Measurements from ENCODE around the gene CCND2.

CCND2 gene

DNA sequence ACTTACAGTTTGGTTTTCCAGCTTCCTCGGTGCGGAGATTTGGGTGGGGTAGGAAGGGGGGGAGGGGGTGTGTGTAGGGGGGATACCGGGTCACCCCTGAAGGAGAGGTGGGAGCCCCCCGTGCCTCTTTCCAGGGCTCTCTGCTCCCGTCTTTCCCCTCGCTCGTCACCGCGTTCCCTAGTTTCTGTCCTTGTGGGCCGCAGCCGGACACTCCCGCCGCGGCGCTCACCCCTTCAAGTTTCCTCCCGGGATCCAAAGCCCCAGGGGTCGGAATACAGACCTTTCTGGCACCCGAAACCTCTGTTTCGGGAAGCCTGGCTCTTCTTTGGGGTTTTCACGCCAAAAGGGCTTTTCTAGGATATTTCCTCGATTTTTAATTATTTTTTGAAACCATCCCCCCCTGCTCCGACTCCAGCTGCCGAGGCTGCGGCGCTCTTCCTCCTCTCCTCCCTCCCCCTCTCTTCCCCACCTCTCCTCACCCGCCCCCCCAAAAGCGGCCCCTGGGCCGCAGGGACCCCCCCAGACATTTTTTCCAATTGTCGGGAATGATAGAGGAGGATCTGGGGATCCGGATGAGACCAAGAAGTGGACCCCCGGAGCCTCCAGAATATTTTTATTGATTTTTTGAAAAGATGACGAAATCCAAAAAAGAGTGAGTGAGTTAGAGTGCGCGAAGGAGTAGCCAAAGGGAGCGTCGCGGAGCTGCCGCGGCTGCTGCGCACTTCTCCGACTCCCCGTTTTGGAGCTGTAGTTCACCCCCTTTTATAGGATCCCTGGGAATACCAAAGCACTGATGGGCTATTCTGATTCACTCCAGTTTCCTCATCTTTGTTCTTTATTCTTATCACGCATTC lies 1.7 kb downstream of the CCND2 start:
- in situ Hi-C loops (cut with HindIII; ENCODE audit: low sequenced_read_pairs) = loop anchor here (10.0 kb wide), 1 partner anchor 250 kb away; no protein-coding TSS in a partner anchor

DNA sequence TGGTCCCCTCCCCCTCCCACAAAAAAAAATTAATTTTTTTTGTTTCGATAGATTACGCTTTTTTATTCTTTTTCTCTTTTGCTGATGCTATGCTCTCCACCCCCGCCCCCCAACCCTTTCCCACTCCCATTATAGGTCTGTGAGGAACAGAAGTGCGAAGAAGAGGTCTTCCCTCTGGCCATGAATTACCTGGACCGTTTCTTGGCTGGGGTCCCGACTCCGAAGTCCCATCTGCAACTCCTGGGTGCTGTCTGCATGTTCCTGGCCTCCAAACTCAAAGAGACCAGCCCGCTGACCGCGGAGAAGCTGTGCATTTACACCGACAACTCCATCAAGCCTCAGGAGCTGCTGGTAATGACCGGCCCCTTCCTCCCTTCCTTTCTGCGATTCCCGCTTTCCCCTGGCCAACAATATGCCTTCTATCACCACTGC lies 2.3 kb downstream of the CCND2 start:
- in situ Hi-C loops (cut with HindIII; ENCODE audit: low sequenced_read_pairs) = loop anchor here (10.0 kb wide), 1 partner anchor 251 kb away; no protein-coding TSS in a partner anchor

DNA sequence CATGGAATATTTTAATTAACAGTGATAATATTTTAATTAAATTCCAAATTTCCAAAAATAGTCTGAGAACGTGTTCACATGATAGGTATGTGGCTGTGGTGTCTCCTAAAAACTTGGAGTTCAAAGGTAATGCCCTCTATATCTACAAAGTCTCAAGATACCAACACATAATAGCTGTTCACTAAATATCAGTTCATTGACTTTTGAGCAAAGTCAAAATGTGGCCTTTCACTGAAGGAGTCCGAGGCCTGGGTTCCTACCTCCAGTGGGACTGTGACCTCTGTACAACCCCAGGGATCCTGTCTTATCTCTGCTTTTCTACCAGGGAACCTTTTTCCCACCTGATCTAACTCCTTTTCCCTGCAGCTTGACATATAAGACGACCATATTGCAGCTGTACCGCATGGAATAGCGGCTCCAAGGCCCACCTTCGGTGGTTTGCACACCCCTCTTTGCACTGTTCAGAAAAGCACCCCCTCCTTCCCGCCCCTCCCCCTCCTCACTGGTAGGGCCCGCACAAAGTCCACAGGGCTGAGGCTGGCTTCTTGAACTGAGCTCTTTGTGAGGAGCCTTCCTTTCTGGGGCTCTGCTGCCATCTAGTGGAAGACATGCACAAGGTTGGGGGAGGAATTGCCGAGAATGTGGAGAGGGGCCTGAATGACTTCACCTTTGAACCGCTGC lies 3.1 kb downstream of the CCND2 start:
- in situ Hi-C loops (cut with HindIII; ENCODE audit: low sequenced_read_pairs) = loop anchor here (10.0 kb wide), 1 partner anchor 252 kb away; no protein-coding TSS in a partner anchor

DNA sequence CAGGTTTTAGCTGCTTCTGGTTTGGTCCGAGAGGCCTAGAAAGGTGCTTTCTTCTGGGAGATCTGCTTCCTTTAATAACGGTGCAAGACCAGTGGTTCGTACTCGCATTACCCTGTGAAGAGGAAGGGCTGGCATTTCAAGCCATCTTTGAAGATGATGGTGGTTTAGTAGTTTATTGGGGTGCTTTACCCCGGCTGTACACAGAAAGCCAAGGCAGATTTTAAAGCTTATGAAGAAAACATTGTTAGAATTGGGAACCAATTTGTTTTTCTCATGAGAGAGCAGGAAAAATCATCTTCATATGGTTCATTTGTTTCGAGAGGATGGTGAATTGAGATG lies 3.6 kb downstream of the CCND2 start:
- in situ Hi-C loops (cut with HindIII; ENCODE audit: low sequenced_read_pairs) = loop anchor here (10.0 kb wide), 1 partner anchor 252 kb away; no protein-coding TSS in a partner anchor

DNA sequence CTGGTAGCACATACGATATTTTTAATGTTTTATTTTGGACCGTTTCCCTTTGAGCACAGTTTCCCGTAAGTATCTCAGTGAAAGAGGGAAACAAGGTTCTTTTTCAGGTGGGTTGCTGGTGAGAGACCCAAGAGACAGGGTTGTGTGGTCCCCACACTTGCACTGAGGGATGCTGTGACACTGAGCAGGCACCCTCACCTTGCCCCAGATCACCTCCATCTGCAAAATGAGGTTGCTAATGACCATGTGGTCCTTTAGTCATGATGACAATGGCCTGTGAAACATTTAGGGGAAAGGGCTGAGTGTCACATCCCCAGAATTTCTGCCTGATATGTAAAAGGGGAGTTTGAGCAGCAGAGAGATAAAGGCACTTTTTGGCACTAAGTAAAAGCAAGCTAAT lies 4.3 kb downstream of the CCND2 start:
- in situ Hi-C loops (cut with HindIII; ENCODE audit: low sequenced_read_pairs) = loop anchor here (10.0 kb wide), 1 partner anchor 253 kb away; no protein-coding TSS in a partner anchor

DNA sequence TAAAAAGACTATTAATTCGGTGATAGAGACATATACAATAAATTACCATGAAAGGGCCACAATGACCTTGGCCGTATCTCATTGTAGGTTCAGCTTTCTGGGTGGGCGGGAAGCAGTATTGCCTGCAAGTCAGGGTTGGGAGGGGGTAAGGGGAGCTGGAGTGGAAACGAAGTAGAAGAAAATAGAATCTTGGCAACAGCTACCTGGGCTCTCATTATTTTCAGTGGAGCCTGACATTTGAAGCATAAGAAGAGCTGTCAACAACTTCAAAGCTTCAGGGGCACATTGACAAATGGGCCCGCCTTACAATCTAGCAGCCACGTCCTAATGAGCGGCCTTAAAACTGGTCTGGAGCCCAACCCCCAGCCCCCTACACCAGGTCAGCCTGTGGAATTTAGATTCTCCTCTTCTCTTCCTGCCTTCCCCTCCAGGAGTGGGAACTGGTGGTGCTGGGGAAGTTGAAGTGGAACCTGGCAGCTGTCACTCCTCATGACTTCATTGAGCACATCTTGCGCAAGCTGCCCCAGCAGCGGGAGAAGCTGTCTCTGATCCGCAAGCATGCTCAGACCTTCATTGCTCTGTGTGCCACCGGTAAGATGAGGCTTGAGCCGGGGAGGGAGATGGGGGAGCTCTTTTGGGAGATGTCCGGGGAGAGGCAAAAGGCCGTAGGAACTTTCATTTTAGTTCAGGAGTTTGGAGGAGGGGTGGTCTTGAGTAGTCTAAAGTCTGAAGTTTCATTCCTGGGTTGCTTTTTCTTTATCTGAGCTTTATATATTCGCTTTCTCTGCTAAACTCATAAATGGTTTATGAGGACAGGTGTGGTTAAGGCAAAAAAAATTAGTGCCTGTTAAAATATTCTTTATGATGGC lies 5.0 kb downstream of the CCND2 start:
- in situ Hi-C loops (cut with HindIII; ENCODE audit: low sequenced_read_pairs) = loop anchor here (10.0 kb wide), 1 partner anchor 254 kb away; no protein-coding TSS in a partner anchor

DNA sequence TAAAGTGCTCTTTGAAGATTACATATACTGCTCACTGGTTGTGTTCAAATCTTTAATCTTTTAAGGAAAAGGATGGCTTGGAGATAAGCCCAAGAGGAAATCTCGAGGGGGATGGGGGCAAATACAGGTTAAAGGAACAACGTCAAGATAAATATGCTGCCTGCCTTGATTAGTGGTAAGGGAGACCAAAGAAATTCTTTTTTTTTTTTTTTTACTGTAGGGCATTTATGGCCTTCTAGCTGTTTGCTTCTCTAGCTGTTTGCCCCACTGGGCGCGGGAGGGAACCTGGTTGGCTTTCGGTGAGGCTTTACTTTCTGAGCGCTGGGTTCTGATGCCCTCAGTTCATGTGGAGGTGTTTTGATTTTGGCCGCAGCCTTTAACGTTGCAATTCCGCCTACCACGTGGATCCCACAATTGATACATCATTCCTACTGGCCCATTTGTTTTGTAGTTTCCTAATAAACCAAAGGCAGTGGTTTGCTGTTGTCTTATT lies 5.7 kb downstream of the CCND2 start:
- in situ Hi-C loops (cut with HindIII; ENCODE audit: low sequenced_read_pairs) = loop anchor here (10.0 kb wide), 1 partner anchor 254 kb away; no protein-coding TSS in a partner anchor

DNA sequence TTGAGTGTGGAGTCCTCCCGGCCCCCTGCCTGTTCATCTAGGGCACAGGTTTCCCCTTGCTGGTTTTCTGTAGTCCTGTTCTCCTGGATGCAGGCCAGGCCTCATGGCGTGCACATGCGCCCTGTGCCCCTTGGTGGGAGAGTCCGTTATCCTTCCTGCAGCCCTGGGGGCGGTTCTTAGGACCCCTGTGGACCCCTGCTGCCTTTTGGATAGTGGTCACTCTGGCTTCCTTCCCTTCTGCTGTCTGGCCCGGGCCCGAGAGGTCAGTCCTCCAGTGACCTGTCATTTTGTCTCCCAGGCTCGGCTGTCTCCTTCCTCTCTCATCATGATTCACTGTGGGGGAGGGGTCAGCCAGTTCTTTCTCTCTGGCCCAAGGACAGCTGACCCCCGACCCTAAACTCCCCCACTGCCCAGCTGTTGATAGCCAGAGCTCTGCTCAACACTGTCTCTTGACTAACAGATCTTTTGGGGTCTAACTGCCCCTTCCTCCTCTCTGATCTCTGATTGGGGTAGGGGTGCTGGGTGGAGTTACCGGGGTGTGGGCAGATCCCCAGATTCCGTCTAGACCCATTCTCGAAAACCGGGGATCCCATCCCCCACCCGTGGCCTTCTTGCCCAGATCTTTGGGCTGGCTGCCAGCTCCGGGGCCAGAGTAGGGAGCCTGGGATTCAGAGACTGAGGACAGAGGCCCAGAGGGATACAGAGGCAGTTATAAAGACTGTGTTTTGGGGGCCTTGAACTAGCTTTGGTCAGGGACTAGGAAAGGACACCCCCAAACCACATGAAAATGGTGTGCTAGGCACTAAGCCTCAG lies 7.0 kb downstream of the CCND2 start:
- in situ Hi-C loops (cut with HindIII; ENCODE audit: low sequenced_read_pairs) = no loop called here

DNA sequence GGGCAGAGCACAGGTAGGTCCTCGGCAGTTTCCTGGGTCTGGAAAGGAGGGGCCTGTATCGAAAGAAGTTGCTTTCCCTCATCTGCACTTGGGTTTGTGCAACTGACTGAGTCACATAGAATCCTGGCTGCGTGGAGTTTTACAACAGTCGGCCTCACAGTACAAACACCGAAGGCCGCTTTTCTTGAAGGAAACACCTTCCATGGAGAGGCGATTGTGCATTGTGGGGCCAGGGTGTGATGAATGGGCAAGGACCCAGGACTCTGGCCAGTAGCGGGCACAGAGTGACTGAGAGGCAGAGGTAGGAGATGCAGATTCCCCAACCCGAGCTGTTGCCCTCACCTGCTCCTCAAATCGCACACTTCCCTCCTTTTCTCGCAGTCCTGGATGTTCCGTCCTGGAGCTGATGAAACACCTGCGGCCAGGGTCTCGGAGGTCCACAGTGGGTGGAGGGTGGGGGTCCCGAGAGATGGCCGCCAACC lies 7.7 kb downstream of the CCND2 start:
- in situ Hi-C loops (cut with HindIII; ENCODE audit: low sequenced_read_pairs) = no loop called here

DNA sequence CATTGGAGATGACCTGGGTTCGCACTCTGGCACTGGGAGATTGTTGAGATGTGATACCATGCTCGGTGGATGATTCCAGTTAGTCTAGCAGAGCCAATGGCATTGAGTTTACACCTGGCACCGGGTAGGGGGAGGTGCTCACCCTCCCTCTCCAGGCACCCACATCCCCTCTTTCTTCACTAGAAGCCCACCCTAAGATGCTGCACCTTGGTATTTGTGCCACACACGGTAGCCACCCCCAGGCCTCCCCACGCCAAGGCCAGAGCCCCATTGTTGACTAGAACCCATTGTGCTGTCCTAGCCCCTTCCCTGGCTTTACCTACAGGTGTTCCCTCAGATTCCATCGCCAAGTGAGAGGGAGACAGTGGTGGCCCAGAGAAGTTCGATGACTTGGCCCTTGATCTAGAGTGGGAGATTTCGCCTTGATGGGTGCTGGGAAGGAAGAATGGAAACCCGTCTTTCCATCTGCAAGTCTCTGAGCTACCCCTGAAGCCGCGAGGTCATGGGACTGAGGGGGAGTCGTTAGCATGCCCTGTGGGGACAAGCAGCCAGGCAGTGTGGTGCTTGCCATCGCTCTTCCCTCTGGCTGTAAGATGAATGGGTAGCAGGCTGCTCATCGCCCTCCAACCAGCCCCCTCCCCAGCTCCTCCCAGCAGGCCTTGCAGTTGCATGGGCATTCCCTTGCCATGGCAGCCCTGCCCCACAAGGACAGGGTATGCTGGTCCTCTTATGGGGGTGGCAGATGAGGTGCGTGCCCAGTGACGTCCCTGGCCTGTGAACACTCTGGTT lies 8.7 kb downstream of the CCND2 start:
- in situ Hi-C loops (cut with HindIII; ENCODE audit: low sequenced_read_pairs) = no loop called here

DNA sequence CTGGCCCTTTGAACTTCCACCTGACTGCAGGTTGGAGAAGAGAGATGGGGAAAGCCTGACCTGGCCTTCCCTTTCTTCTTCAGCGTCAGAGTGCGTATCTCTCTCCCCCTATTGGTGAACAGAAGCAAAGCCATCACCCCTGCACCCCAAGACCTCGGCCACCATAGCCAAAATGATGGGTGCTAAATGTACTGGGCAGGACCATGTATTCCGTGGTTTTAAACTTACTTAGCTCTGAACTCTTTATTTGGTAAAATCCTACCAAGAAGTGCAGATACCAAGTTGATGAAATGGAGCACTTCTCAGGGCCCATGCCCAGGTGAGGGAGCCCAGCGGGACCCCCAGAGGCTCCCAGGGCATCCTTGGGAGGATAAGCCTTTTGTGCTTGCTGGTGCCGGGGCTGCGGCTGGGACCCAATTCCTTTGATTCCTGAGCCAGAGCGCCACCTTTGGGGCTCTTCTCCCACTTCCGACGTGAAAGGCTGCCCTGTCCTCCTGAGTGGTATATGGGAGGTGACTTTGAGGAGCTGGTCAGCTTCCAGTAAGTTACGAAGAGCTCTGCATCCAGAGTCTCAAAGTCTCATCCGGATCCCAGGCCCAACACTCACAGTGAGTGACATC lies 9.4 kb downstream of the CCND2 start:
- in situ Hi-C loops (cut with HindIII; ENCODE audit: low sequenced_read_pairs) = no loop called here

DNA sequence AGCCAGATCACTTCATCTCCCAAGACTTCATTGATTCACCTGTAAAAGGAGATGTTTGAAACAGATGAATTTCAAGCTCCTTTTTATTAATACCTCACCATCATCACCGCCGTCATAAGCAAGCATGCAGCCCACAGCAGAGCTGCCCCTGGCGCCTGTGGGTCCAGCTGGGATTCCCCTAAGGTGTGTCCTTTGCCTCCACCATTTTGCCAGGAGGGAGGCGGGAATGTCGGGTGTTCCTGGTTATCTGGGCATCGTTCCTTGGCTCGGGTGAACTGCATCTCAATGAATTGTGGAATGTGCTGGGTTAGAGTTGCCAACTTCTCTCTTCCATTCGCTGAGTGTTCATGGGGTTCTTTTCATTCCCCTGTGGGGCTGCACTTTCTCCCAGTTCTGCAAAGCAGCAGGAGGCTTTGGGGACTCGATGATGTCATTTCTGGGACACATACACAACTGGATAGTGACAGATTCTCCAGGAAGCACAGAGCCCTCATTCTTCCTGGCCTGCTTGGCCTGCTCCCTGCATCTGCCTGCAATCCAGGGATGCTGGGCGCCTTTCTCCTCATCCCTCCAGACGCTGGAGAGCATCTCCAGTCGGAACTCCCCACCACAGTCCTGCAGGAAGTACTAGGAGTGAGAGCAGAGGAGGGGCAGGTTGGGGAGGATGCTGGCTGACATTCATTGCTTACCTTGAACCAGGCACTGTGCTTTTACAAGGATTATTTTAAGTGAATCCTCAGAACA lies 10.1 kb downstream of the CCND2 start:
- in situ Hi-C loops (cut with HindIII; ENCODE audit: low sequenced_read_pairs) = no loop called here

DNA sequence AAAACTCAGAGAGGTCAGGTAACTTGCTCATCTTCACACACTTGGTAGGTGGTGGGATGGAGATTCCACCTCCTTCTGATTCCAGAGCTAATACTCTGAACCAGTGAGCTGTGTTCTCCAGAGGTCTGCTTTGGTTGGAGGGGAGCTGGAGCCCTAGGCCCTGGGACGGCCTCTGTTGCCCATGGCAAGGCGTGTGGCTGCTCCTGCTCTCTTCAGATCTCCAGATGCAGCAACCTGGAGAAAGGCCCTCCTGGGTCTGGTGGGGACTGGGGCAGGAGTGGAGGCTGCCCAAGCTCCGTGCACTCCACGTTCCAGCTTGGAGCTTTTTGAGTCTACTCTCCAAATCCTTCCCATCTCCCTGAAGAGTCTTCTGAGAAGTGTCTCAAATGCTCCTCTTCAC lies 10.7 kb downstream of the CCND2 start:
- in situ Hi-C loops (cut with HindIII; ENCODE audit: low sequenced_read_pairs) = no loop called here

DNA sequence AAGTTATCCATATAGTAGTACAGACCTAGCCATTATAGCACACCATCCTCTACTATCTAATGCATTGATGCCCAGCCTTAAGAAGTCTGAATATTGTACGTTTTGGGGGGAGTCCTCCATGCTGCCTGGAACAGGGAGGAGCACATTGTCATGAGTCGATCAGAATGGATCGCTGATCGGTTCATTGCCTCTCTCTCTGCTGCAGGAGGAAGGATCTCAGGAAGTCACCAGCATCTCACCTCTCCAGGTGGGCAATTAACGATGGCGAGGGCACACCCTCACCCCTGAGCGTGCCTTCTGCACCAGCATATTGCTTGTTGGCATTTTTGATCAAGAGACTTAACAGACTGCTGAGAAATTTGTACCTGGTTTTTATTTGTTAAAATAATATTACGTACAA lies 11.5 kb downstream of the CCND2 start:
- in situ Hi-C loops (cut with HindIII; ENCODE audit: low sequenced_read_pairs) = no loop called here

DNA sequence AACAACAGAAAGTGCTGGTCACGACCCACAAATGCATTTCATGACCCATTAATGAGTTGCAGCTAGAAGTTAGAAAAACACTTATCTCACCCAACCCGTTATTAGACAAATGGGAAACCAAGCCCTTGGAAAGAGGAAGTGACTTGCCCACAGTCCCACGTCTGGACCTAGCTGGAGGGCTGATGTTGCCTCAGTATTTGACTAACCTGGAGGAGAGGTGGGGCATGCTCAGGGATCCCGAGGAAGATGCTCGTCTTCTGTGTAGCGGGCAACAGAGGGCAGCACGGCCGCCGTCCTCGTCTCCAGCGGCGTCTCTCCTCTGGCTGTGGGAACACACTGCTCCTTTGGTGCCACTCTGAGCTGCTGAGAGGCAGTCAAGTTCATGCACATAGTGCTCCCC lies 12.7 kb downstream of the CCND2 start:
- in situ Hi-C loops (cut with HindIII; ENCODE audit: low sequenced_read_pairs) = no loop called here

DNA sequence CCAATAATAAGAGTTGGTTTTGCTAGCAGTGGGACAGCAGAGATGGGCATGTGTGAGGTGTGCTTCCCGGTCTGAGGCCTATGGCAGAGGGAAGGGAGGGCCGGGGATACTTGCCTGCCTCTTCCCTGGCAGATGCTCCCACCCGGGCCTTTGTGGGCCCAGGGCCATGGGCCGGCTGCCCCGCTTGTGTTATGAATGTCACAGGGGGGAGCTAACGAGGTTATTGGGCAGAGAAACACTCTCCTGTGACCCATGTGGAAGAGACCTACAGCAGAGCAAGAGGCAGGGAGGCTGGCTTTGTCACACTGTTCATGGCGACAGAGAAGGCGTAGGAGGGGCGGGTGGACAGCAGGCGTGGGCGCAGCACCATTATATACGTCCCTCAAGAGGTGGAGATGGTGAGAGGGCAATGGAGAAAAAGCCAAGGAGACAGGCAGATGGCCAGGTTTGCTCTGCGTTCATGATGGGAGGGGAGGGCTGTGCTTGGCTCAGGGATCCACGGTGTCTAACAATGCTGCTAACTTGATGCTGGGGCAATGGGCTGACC lies 13.3 kb downstream of the CCND2 start:
- in situ Hi-C loops (cut with HindIII; ENCODE audit: low sequenced_read_pairs) = no loop called here

DNA sequence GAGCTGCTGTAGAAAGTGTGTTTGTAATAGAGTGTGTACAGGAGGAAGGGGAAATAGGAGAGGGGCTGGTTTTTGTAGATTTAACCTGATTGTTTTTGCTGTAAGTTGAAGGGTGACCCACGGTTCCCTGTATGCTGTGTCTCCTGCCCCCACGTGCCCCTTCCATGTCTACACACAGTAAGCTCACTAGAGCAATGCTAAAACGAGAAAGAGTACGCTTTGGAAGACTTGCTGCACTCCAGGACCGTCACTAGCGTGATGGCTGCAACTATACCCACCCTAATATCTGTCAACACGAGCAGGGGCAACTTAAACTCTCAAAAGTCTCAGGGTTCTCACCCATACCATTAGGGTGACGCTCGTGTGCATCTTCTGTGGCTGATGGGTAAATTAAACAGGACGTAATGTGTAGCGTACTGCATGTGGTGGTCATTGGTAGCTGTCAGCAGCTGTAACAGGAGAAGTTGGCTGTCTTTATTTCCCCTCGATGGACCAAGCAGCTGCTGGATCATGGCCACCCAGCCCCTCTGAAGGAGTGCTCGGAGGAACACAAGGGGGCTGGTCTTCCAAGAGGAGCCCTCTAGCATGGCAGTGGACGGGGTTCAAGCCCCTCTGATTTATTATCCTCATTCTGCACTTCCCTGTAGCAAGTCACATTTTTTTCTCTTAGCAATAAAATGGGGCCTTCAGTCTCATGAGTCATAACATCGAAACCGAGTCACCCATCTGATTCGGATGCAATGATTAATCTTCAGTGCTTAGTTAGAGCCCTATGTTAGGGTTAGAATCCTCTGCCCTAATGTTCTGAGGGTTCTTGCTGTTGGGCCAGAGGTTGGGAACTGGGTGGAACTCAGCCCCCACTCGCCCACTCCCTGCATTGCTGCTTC lies 14.0 kb downstream of the CCND2 start:
- in situ Hi-C loops (cut with HindIII; ENCODE audit: low sequenced_read_pairs) = no loop called here

All from endothelial cell of hepatic sinusoid (primary cell).